ENCODE results near the gene NFIB.
A peak's percentile ranks its signal among the peaks of the same experiment; 100 is the strongest.

The NFIB gene

DNA sequence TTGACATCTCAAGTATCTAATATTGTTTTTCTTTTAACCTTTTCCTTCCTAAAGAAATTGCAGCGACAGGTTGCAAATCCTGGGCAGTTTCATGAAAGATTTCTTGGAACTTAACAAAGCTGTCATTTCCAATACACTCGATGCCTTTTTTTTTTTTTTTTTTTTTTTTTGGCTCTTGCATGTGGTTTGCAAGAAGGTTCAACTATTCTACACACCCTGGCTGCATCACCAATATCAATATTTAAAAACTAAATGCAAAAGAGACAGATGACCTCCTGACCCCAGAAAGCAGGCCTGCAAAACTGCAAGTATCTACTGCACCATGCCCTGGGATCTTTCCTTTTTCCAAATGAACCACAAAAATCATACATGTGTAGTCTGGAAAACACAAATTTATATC, 4.4 kb upstream of the NFIB start:
- no peak for DNase-seq

DNA sequence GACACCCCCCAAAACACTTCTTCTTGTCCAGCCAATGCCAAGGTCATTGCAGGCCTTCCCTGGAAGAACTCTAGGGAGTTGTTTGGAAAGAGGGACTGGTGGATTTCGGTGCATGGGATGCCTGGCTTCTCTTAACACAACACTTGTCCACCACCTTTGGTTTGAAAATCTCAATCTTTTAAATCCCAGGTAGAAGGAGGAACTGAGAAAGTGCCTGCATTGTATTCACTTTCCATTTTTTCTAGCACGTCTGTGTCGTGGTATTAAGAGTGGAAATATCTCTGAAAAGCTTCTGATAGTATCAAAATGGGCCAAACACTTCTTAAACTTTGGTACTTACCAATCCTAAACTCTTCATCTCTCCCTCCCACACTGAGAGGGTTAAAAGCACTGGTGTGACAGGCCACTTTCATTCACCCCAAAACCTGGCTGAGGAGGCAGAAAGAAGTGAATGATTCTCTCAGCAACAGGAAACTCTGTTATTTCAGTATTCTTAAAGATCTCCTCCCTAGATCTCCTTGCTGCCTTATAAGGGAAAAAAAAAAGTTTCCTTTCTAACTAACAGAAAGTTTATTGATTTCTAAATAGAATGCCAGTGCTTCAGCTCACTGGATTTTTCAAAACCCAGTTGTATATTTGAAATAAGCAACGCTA, 3.9 kb upstream of the NFIB start:
- DNase-seq, result no peak

- no peak for DNase-seq
Observed at GRCh38 chr9:14316602-14317300, 2.8 kb upstream of the NFIB start.

- no peak for DNase-seq
Observed at GRCh38 chr9:14315875-14316601, 2.1 kb upstream of the NFIB start.

DNA sequence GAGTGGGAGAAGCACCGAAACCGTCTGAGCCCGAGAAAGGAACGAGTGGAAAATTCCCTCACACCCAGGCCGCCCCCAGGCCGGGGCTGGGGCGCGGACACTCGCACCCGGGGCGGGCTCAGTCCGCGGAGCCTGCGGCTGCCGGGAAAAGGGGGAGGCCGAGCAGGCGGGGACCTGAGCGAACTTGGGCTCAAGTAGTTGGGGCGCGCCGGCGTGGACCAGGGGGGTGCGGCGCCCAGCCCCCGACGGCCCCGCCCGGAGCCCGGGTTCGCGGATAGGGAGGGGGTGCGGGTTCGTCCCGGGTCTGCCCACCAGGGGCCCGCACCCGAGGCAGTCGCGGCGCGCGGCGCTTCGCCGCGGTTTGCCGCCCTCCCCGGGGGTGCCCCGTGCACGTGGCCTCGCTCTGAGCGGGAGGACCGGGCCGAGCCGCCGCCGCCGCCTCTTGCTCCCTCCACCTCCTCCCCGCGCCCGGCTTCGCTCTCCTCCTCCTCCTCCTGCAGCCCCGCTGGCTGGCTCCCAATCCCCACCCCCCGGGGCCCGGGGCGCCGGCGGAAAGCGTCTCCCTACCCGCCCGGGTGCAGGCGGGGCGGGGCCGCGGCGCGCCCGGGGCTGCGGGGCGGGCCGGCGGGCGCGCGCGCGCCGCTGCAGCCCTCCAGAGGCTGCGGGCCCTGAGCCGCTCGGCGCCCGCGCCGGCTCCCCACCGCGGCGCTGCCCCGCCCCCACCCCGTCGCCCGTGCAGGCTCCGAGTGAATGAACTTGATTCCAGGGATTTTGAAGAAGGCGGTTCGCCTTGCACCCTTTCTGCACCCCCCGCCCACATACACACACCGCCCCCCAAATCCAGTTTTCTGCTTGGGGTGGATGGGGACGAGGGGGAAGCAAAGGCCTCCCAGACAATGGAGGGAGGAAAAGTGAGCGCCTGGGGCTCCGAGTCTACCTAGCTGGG, 1.3 kb upstream of the NFIB start:
- peak; percentile 56 for DNase-seq

DNA sequence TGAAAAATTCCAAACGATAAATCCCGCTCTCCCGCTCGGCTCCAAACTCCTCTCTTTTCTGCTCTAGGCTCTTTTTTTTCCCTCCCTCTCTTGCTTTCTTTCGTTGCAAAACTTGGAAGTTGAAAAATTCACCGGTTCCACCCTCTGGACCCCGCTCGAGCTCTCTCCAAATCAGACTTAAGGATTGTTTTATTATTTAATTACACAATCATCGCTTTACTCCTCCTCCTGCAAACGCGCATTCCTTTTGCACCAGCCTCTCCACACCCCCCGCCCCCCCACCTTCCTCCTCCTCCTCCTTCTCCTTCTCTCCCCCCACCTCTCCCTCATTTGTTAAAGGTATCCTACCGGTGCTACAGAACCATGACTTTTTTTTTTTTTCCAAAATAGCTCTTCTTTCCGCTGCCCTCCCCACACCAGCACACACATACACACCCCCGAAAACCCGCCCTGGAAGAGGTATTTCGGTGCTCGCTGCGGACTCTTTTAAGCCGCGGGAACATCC, 535 bp upstream of the NFIB start:
- no peak for DNase-seq

GRCh38 chr9:14313378-14313940, 482 bp downstream of the NFIB start:
- peak; percentile 58 for DNase-seq

DNA sequence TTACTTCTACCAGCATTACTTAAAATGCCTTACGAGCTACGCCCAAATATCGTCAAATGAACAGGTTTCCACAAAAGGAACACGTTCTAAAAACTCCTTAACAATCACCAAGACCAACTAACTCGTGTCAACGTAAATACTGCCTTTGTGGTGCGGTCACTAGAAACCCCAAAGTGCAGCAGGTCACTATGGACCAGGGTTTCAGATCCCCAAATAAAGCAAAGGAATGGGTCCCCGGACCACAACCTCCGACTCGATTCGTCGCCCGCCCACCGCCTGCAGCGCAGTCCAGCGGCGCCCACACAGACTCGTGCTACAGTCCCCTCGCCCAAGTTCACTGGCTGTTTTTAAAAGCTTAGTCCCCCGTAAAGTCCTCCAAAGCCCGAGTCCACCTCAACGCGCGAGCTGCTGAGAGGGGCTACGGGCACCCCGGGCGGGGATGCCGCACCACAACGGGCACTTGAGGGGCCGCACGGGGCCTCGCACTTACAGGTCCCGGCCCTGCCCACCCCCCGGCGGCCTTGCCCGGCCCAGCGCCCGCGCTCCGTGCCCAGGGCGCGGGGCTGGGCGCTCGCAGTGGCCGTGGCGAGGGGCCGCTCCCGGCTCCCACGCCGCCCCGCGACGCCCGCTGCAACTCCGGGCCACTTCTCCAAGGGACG, 1.1 kb downstream of the NFIB start:
- no peak for DNase-seq

- DNase-seq, result no peak
Observed at GRCh38 chr9:14311956-14312685, 1.8 kb downstream of the NFIB start.

DNA sequence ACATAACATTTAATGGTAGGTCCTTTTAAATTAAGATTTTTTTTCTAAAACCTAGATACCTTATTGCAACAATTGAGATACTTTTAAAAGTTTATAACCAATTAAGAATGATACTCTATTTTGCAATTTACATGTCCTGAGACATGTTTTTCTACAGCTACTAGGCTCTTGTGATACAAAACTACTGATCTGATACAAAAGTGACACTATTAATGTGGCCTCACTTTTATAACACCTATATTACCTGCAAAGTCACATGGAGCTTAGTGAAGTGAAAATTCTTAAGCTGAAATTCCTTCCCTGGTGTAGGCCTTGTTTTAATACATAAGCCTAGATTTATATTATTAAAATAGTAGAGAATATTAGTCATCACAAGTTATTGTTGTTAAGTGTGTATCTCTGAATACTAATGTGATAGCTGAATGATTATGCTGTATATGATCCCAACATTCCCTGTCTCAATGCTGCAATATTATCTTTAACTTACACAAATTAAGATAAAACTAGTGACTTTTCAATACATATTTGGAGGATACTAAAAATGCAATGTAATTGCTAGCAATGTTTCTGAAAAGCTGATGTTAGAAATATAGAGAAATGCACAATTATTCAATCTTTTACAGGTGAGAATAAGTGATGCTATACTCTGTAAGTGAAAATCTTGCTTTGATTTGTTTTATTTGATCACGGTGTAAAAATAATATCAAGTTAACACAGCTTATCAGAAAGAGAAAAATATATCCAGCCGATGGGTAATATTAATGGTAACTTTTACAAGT, 2.6 kb downstream of the NFIB start:
- DNase-seq, result no peak

- no peak for DNase-seq
Observed at GRCh38 chr9:14310311-14310710, 3.6 kb downstream of the NFIB start.

GRCh38 chr9:14309403-14309802, 4.5 kb downstream of the NFIB start:
- DNase-seq, result no peak

GRCh38 chr9:14308853-14309145, 5.1 kb downstream of the NFIB start:
- no peak for DNase-seq

- no peak for DNase-seq
Observed at GRCh38 chr9:14307989-14308852, 5.7 kb downstream of the NFIB start.

DNA sequence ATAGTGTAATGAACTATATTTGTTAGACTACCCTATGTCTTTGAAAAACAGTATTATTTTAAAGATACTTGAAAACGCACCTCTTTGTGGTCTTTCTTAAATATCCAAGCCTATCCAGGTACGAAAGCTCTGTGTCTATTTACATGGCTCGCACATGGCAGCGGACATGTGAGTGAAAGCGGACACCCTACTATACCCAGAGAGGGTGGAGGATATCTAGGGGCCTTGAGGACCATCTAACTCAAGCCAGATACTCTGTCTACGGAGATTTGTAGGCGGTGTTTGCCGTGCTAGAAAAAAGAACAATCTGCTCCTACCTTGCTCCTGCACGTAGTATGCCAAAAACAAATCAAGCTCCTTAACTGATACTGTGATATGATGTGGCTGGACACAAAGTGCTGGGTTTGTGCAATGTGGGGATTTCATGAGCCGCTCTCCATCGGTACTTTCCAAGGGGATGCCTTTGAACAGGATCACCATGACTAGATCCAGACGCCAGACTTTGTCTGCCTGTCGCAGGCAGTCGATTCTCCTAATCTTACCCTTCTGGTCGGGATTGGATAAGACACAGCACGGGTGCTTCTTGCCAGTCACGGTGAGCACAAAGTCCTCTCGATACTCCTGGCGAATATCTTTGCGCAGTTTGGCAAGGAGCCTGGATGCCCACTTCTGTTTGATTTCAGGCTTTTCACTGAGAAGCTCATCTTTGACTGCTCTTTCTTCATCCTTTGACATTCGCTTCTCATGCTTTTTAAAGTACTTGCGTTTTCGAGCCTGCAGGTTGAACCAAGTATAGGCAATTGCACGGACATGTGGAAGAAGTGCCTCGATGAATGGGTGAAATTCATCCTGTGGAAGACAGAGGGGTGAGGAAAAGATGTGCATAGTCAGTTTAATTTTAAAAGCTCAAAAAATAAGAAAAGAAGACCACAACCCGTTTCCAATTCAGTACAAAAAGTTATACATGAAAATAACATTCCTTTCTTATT, 7.0 kb downstream of the NFIB start:
- DNase-seq, result no peak

DNA sequence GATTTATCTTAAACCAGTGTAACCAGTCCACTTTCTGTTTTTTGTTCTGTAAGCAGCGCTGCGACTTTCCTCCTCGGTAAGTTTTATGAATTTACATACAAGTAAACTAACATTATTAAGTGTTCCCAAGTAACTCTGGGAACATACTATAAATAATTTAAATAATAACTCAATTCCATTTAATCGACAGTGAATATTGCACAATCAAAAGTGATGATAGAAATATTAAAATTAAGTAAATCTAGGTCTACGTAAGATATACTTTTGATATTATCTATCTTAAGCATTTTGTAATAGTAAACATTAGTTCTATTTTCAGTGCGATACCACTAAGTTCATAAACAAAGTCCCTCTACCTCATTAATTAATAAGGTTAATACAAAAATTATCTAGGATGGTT, 7.8 kb downstream of the NFIB start:
- DNase-seq, result no peak

GRCh38 chr9:14304259-14304658, 9.7 kb downstream of the NFIB start:
- DNase-seq, result no peak

DNA sequence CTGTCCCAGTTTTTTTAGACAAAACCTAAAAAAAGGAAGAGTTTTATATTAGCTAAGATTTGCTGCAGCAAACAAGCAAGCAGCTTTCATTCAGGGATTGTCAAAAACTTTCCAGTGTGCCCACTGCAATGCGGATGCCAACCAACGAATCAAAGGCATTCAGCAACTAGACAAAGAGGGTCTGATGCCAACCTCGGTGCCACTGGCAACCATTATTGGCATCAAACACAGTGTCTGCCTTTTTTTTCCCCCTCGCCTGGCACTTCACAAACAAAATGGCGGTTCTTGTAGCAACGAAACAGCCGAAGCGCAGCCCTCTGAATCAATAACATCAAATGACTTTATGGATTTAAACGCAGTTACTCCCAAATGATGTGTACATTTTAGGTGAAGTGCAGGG, 10.4 kb downstream of the NFIB start:
- no peak for DNase-seq
